SKM-1 (cell line): ENCODE data around the gene TMEM135.

Source experiments
- DNase-seq: peaks from one replicate; lab custom pipeline; 2025; ENCODE audit not compliant: unreplicated experiment; lab: John Stamatoyannopoulos, UW

Gene TMEM135

DNA sequence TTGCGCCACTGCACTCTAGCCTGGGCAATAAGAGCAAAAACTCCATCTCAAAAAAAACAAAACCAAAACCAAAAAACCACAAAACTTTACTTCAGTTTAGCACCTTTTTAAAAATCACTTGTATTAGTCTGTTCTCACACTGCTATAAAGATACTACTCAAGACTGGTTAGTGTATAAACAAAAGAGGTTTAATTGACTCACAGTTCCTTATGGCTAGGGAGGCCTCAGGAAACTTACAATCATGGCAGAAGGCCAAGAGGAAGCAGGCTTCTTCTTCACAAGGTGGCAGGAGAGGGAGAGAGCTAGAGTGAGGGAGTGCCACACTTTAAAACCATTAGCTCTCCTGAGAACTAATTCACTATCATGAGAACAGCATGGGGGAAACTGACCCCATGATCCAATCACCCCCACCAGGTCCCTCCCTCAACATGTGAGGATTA, 261.3 kb downstream of the TMEM135 start:
- DNase-seq, result no peak

DNA sequence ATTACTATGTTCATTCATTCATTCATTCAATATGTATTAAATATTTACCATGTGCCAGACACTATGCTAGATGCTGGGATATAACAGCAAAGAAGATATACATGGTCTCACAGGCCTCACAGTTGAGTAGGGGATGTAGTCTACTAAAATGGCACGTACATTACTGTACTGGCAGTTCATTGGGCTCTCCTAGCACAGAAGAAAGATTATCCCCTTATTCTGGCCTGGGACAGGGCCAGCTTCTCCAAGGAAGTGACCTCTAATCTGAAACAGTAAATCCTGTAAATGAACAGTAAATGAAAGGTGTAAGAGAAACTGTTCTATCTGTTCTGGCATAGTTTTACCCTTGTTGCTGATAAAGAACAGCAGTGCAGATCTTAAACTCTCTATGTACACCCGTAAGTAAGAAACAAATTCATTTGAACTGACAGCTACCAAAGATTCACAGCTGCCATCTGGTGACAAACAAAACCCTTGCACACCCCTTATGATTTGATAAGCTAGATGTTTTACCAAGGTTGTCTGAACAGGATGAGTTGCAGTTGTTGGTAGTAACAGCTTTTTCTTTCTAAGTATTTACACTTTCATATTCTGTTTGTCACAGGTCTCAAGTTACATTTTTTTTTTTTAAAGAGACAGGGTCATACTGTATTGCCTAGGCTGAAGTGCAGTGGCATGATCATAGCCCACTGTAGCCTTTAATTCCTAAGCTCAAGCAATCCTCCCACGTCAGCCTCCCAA, 263.1 kb downstream of the TMEM135 start:
- no peak for DNase-seq

DNA sequence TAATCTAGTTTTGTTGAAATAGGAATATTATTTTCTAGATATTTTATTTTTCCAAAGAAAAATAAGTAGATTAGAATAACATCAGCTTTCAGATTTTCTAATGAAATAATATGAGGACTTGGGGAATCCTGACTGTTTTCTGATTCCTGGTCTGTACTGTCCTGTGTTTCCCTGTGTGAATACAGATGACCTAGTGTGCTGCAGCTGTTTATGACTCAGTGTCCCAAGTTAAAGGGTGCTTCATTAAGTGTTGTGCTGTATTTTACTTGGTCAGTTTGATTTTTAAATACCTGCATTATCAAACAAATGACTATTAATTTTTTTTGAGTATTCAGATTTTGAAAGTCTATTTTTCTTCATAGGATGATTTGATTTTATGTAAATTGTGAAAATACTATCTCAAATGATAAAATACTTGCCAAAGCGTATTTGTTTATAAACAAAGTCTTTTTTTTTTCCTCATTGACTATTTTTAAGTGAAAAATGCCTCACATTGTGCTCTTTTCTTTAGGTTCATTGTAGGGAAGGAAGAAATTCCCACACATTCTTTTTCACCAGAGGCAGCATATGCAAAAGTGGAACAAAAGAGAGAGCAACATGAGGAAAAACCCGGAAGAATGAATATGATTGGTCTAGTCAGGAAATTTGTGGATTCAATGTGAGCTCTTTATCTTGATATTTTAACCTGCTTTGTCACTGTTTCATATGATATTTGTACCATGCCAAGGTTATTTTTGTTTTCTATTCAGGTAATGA, 264.2 kb downstream of the TMEM135 start:
- DNase-seq, result no peak

DNA sequence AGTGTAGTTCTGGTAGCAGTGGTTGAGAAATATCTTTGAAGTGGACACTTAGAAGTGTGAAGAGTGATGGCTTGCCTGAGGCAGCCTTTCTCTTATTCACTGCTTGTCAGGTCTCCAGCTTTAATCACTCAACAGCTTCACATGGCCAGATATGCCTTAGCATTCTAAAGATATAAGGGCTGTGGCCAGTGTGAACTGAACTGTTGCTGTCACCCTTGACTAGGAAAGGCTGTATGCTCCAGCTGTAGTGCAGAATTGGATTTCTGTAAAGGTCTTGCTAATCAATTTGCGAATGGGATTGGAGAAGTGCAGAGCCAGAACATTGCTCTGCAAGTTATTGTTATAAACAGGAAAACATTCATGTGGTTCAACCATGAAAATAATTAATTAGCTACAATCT, 266.7 kb downstream of the TMEM135 start:
- no peak for DNase-seq

DNA sequence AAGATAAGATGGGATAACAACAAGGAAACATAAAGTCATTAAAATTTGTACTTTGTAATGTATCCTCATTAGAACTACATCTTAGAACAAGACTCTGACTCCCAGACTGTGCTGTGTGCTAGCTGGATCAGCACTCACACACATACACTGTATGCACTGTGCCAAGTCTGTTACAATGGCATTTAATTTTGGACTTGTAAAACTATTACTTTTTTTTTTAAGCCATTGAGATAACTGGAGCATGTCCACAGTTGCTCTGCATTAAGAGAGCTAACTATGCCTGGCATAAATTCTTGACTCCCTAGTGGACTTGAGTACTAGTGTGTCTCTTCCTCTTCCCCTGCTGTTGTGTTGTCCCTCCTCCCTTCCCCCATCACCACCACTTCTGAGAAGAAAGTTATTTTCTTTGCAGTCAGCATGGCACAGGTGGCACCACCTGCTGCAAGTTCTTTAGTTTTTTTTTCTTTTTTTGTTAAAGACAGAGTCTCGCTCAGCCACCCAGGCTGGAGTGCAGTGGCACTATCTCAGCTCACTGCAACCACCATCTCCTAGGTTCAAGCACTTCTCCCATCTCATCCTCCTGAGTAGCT, 268.6 kb downstream of the TMEM135 start:
- DNase-seq, result no peak

DNA sequence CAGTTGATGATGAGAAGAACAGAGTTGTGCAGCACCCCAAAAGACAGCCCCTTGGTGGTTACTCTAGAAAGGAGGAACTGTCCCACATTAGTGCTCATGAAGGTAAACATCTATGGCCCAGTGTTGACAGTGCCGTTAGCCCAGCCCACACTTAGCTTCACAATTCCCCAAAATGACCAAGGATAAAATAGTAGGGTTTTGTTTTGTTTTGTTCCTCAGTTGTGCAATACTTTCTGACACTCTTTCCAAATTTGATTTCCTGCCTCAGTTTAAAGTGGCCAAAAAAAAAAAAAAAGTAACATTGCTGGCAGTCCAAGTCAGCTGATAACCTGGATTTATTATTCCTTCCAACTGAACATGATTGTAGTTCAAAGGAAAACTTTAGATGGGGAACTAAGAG, 269.4 kb downstream of the TMEM135 start:
- no peak for DNase-seq

DNA sequence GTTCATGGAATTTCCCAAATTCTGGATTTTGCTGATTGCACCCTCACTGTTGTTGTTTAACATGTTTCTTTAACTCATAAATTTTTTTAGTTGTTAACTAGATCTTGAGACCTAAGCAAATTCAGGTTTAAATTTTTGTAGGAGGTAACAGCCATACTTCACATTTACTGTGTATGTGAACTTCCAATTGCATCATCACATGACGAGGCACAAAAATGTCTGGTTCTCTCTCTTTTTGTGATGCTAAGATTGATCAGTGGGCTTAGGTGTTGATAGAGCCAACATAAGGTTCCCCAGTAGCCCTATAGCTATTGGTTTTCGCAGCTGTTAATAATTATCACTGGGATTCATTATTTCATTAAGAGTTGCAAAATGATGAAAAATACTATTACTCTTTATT, 277.5 kb downstream of the TMEM135 start:
- DNase-seq, result no peak

DNA sequence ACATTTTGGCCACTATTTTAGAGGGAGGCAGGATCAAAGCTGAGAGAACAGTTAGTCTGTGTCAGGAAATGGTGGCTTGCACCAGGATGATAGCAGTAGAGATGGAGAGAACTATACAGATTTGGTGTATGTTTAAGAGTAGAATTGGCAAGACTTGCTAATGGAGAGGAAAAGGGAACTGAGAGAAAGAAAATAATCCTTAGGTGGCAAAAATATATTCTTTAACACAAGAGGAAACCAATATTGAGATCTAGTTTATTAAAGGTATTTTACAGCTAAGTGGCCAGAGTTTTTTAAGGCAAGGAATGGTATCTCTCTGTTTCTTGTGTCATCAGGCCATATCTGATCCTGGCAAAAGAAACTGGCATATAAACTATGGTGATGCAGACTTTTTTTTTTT, 278.8 kb downstream of the TMEM135 start:
- DNase-seq, result no peak

DNA sequence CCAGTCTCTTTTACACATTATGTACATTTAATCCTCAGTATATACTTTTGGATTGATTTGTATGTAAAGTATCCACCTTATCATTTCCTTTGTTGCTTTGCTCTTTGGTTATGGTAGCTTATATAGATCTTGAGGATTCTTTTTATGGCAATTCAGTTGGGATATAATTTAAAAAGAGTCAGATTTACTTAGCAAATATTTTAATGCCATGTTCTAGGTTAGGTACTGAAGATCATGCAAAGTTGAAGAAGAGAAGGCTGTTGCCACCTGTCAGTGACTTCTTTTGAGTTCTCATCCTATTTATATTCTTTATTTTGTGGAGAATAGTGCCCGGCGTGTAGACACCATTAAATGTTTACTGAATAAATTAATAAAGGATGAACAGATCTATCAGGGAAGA, 279.7 kb downstream of the TMEM135 start:
- no peak for DNase-seq

DNA sequence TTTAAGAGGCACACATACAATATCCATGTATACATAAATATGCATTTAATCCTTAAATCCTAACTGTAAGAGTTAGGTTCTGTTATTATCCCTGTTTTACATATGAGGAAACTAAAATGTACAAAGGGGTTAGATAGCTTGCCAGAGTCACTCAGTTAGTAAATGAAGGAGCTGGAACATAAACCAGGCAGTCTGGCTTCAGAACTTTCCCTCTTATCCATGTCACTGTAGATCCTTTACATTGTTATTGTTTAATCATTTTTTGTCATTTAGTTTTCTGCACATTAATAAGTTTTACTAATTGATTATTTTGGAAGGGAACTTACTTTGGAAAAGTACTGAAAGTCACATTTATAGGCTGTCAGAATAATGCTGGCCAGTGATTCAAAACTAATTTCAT, 282.4 kb downstream of the TMEM135 start:
- no peak for DNase-seq

DNA sequence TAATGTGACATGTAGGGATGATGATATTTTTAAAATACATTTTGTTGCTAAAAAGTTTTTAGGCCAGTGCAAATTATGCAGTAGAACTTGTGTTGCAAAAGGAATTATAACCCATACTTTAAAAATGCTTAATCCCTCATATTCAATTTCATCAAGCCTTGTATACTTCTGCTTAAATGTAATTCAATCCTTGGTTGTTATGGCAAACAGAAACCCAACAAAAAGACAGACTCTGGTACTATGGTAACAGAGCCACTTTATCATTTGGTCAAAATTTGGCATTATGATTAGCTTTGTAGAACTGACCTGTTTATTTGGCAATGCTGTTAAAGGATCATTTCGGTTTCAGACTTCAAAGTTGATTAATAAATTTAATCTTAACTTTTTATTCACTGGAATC, 284.8 kb downstream of the TMEM135 start:
- no peak for DNase-seq

DNA sequence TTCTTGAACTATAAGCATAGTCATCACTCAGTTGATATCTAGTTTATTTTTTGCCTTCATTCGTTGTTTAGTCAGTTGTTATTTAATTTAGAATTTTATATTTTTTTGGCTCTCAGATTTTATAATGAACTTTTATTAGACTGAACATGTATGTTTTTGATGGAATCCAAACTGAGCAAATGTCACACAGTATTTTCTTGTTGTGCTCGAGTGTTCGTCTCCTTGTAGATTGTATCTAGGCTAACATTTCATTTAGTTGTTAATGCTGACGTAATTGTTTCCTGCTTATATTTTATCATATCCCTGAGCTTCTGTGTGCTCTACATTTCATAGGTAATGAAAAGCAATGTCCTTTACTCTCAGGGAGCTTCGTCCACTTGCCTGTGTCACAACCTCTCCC, 286.2 kb downstream of the TMEM135 start:
- no peak for DNase-seq

DNA sequence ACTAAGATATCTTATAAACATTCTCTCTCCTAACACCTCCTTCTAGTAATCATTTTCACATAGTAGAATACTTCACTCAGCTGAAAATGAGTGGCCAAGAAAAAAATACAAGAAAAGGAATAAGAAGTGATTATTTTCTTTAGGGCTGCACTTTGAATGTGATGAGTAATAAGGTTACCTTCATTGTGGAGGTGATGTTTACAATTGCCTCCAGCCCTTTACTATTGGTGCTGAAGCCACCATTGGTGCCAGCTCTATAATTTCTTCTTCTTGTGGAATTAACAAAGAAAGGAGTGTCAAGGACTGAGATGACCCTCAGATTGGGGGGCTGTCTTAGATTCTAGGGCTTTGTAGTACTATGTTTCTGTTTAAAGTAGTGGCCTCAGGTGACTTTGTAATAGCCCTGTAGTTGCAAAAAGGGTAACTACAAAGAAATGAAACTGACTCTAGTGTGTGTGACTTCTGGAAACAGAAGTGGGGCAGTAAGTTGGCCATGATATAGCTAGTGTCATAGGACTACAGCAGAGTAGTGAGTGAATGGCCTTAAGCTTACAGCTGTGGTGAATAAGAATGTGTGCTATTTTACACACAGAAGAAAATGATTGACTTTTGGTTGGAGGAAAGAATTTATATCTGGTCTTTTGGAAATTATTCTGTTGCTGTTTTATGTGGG, 287.2 kb downstream of the TMEM135 start:
- no peak for DNase-seq

DNA sequence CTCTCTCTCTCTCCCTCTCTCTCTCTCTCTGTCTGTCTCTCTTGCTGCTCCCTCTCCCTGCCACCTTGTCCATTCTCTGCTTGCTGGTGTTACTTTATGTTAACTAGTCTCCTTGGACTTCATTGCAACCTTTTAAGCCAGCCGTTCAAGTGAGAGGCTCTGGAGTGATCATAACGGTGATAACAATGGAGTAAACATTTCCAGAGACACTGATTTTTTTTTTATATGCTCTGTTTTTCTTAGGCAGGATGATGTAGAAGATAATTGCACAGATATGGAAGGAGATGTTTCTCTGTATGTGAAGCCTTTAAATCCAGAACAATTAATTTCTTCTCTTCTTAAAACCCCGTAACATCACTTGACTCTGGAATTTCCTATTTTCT, 287.7 kb downstream of the TMEM135 start:
- DNase-seq, result no peak

DNA sequence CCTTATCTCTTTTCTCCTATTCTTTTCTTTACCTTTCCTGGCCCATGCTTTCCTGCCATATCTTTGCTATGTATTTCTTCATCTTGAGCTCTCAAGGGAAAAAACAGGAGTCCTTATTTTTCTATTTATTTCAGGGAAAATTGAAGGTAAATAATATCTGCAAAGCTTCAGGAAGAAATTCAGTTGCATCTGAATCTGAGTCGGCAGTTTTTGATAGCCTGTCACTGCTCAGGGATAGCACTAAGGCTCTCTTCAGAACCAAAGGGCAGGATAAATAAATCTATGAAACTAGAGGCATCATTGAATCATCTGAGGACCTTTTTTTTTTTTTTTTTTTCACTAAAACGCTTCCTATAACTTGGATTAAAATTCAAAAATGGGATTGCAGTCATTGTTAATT, 288.9 kb downstream of the TMEM135 start:
- DNase-seq, result no peak

DNA sequence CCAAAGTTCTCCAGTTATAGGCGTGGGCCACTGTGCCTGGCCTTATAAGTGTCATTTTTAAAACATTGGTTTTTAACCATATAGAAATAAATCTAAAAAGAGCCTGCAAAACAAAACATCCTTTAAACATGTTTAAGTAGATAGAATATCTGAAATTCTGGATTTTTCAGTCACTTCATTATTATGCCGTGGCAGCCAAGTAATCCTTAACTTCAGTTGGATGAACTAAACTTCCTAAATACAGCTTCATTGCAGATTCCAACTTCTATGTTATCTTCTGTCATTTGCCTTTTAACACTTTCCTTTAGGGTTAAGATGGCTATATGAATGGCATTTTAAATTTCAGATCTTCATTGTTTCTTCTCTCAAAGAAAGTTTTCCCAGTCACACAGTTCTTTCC, 291.4 kb downstream of the TMEM135 start:
- DNase-seq, result no peak

DNA sequence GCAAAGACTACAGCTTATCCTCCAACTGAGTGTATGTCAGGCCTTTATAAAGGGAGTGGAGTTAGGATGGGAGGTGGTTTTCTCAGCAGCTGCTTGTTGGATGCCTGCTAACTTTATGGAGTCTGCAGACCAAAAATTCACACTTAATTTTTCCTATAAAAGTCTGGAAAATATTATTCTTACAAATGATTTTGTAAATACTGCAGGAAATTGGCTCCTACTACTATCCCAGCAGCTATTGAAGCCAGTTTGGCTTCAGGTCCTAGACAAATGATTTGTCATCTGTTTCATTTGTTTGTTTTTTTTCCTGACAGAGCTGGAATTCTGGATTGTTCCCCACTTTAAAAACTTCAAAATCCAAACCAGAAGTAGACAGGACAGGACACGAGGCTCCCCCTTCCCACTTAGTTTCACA, 292.5 kb downstream of the TMEM135 start:
- DNase-seq, result no peak

DNA sequence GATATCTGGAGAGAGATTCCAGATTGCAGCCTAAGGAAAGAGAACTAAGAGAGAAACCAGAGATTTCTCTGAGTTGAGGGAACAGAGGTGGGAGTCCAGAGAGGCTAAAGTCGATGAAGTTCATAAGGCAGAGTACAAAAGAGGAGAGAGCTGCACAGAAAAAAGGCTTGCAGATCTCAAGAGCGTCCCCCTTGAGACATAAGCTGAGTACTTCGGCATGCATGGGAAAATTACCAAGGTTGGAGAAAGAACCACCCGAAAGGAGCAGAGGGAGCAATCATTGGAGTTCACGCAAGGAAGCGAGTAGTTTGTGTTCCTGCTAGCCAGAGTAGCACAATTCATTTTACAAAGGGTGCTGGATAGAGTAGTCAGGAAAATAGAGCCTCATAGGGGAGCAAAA, 293.5 kb downstream of the TMEM135 start:
- no peak for DNase-seq

DNA sequence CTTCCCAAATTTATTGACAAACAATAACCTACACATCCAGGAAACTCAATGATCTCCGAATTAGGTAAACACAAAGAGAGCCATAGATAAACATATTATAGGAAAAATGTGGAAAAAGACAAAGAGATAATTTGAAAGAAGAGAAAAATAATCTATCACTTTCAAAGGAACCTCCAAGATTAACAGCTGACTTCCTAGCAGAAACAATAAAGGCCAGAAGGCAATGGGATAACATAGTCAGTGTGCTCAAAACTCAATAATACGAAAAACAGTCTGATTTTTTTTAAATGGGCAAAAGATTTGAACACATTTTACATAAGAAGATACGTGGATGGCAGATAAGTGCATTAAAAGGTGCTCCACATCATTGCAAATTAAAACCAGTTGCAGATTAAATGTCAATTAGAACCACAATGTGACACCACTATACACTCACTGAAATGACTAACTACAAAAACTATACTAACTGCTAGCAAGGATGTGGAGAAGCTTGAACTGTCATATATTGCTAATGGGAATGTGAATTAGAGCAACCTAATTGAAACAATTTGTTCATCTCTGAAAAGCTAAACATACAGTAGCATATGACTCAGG, 300.4 kb downstream of the TMEM135 start:
- DNase-seq, result no peak

DNA sequence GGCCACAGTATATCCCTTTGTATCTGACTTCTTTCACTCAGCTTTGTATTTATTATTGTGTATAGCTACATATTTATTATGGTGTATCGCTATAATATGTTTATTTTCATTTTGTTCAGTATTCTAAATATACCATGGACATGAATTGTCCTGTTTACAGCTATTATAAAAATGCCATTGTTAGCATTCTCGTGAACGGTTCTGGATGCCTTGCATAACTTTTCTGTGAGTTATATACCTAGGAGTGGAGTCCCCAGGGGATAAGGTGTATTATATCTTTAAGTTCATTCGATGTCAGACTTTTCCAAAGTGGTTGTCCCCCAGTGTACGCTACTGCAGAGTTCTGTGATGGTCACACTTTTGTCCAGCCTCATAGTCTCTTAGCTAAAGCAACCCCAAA, 301.7 kb downstream of the TMEM135 start:
- no peak for DNase-seq

DNA sequence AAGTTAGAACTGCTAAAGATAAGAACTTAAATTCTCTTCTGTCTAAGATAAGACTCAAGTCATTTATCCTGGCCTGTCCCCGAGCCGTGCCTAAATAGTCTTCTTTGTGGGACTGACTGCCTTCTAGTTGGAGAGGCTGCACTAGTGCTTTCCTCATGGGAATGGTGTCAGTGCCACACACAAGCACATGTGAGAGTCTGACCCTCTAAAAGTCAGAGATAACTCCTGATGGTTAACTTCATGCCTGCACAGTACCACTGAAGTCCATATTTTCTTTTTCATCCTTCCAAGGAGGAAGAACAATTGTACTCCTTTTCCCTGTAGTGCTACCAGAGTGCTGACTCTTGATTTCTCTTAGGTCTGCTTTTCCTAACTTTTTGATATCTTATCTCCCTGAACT, 309.7 kb downstream of the TMEM135 start:
- DNase-seq, result no peak
